Bronchial epithelial cell (primary cell): ENCODE data around the gene DDAH2. TPM values are rescaled to one million over a fixed set of nuclear protein-coding genes. Genes with fewer than 3 reads are reported as not detected.

Experiments
- DNase-seq: peaks from one replicate; pipeline ENCODE4 v3.0.0-alpha.2; 2010; ENCODE audit warnings: low read depth
- FAIRE-seq: peaks from 2 replicates; lab custom pipeline; 2011; peaks lifted over from hg19 to GRCh38; lab: Jason Lieb, UNC
- H3K27me3 ChIP-seq: 2 replicates; pipeline ENCODE4 v1.5.1; 2011; ENCODE audit warnings: low read length; ENCODE audit not compliant: control insufficient read depth, insufficient read depth
- H3K36me3 ChIP-seq: 2 replicates; pipeline ENCODE4 v1.5.1; 2011; ENCODE audit warnings: low read length; ENCODE audit not compliant: control insufficient read depth, insufficient read depth
- H3K4me3 ChIP-seq: 2 replicates; pipeline ENCODE4 v1.5.1; 2011; ENCODE audit warnings: mild to moderate bottlenecking, low read depth, low read length, control low read depth
- CTCF ChIP-seq: IDR thresholded peaks from 2 replicates; pipeline ENCODE4 v1.5.1; 2011; ENCODE audit warnings: mild to moderate bottlenecking, moderate library complexity, low read length, control low read depth, inconsistent platforms; ENCODE audit not compliant: insufficient read depth, severe bottlenecking
- total RNA-seq: library from RNA; depleted of rRNA; stranded (reverse); fragments of >200 nt; gene quantifications from 2 replicates; pipeline ENCODE4 v1.2.1, GENCODE V29; 2014

DDAH2 gene
- total RNA-seq, 1 donor from 2014 or later = 14.5 TPM

GRCh38 chr6:31733734-31734133, 4.6 kb upstream of the DDAH2 start:
- Histone ChIP-seq H3K4me3 (no peak overlapping the region), H3K36me3 (peaks cover 21% of the 10 kb centered on the region), H3K27me3 (no peaks in the 10 kb centered on the region)
- no peak for TF ChIP-seq CTCF
- DNase-seq (no peak), FAIRE-seq (no peak)

- FAIRE-seq (no peak), DNase-seq (no peak)
Observed at GRCh38 chr6:31732029-31732428, 2.9 kb upstream of the DDAH2 start.

GRCh38 chr6:31730631-31731086, 1.6 kb upstream of the DDAH2 start:
- Histone ChIP-seq H3K36me3 (peaks cover 26% of the 10 kb centered on the region), H3K27me3 (no peaks in the 10 kb centered on the region), H3K4me3 (no peak overlapping the region)
- no peak for TF ChIP-seq CTCF
- DNase-seq (no peak), FAIRE-seq (no peak)

More at GRCh38 chr6:31732029-31732428, 2.9 kb upstream of the DDAH2 start:
- H3K4me3 ChIP-seq = no peak overlapping the region
- TF ChIP-seq CTCF = no peak
- peaks cover 23% of the 10 kb centered on the region for H3K36me3 ChIP-seq
- H3K27me3 ChIP-seq = no peaks in the 10 kb centered on the region

DNA sequence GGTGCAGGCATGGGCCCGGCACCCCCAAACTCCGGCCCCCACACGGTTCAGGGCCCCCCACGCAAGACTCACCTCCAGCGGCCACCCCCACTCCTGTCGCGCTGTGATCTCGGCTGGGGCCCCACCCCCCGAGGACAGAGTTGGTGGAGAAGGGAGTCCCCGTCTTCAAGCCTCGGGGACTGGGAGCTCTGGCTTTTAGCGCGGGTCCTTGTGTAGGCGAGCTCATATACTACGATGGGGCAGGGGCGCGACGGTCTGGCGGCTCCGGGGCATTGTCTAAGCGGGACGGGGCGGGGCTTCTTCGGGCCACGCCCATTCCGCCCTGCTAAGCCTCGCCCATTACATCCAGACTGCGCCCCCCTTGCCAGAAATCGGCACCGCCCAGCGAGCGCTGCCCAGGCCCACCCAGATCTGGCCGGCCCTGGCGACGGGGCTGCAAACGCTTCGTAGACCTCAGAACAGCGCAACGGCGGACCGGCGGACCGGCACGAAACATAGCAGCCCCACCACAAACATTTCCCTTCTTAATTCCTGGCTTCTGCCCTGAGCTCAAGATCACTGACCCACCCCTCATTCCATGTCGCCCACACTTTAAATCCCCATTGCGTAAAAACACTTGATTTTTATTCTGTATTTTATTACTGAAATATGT, 1.0 kb upstream of the DDAH2 start:
- no peak for FAIRE-seq
- Histone ChIP-seq H3K27me3 (no peaks in the 10 kb centered on the region), H3K36me3 (peaks cover 26% of the 10 kb centered on the region), H3K4me3 (peak overlapping the region; percentile 58)
- TF ChIP-seq CTCF = no peak
- DNase-seq = peak; percentile 59

DNA sequence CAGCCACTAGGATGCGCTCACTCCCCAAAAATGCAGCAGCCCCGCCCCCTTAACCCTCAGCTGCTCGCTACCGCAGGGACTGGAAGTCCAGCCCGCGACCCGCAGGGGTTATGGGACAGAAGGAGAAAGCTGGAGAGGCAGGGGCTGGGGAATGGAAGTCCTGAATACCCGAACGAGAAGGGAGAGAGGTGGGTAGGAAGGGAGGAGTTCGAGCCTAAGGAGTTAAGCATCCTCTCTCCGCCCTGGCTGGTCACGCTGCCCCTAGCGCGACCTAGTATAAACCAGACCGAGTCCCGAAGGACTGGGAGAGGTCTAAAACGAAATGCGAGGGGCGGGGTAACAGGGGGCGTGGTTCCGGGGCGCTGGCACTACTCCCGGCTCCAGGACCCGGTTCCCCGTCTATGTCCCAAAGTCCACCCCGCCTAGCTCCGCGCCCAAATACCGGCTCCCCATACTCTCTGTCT, 448 bp upstream of the DDAH2 start:
- Histone ChIP-seq H3K4me3 (peak overlapping the region; percentile 58), H3K36me3 (peaks cover 26% of the 10 kb centered on the region), H3K27me3 (no peaks in the 10 kb centered on the region)
- FAIRE-seq (no peak), DNase-seq (peak; percentile 65)
- no peak for TF ChIP-seq CTCF
